Astrocyte of the hippocampus (primary cell): ENCODE data around the gene FPR1.
A peak's percentile ranks its signal among the peaks of the same experiment; 100 is the strongest.
"Not testable (repeated sequence)": the region's sequence is repeated elsewhere in the genome, so short reads cannot be mapped to it uniquely, and the experiment has no call there.

Experiments used
- DNase-seq: peaks from one replicate; pipeline ENCODE4 v3.0.0; 2011; ENCODE audit warnings: low read depth, low spot score

The FPR1 gene

DNA sequence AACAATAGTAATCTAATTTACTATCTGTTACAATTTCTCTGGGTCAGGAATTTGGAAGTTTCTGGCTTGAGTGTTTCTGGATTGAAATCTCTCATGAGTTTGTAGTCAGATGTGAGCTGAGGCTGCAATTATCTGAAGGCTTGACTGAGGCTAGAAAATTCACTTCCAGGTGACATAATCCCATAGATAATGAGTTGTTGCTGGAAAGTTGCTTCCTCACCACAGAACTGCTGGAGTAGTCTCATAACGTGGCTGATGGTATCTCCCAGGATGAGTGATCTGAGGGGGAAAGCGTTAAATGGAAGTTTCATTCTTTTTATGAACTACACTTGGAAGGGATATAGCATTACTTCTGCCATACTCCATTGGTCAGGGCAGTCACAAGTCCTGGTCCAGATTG lies 28.0 kb upstream of the FPR1 start:
- DNase-seq: no peak

DNA sequence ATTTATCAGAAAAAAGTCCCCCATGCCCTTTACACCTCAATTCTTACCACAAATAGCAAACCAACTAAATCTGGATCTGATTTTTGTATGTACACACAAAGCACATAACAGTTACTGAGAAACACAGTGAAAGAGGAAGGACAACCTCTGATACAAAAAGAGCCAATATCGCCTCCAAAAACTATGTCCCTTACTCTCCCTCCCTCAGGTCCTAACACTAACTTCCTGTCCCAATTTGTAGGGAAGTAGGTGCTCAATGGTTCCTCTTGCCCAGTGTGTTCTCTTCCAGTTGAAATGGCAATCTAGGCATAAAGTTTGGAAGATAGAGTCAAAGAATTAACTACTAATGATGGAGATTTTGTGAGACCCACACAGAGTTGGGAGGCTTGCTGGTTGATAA lies 27.5 kb upstream of the FPR1 start:
- no peak for DNase-seq

DNA sequence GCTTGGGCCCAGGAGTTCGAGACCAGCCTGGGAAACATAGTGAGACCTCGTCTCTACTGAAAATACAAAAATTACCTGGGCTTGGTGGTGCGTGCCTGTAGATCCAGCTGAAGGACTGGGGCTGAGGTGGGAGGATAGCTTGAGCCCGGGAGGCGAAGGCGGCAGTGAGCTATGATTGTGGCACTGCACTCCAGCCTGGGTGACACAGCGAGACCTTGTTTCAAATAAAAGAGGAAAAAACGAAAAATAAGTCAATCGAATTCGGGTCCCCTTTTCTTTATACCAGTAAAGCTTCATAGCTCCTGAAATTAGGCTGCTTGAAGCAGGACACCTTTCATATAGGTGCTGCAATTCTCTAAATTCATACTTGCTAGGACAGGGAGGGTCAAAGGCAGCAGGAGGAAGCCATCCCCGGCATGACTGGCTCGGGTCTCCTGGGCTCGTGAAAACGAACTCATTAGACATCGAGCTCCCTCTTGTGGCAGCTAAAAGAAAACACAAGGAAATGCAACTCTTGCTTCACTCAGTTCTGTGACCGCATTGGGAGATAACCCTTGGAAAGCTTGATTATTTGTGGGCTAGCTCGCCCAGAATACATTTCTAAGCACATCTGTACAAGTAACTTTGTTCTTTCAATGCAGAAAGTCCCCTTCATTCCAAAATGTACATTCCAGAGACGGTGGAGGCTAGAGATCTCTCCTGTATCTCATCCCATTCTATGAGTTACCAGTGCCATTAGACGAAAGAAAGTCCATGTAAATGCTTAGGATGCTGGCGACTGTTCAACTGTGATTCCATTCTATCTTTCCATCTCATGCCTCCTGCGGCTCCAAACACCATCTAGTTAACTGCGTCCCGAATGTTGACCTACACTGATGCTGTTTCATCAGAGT lies 26.1 kb upstream of the FPR1 start:
- peak; percentile 88 for DNase-seq

DNA sequence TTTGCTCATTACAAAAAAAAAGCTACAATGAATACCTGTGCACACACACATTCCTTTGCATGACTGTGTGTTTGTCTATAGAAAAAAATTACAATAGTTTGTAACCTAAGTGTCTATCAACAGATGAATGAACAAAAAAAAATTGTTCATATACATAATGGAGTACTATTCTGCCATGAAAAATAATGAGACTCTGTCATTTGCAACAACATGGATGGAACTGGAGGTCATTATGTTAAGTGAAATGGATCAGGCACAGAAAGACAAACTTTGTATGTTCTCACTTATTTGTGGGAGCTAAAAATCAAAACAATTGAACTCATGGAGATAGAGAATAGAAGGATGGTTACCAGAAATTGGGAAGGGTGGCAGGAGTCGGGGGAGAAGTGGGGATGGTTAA lies 24.9 kb upstream of the FPR1 start:
- not testable (repeated sequence) for DNase-seq

DNA sequence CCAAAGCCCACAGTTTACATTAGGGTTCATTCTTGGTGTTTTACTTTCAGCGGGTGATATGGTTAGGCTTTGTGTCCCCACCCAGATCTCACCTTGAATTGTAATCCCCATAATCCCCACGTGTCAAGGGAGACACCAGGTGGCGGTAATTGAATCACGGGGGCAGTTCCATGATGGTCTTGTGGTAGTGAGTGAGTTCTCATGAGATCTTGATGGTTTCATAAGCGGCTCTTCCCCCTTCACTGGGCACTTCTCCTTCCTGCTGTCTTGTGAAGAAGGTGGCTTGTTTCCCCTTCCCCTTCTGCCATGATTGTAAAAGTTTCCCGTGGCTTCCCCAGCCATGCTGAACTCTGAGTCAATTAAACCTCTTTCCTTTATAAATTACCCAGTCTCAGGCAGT lies 21.3 kb upstream of the FPR1 start:
- no peak for DNase-seq

DNA sequence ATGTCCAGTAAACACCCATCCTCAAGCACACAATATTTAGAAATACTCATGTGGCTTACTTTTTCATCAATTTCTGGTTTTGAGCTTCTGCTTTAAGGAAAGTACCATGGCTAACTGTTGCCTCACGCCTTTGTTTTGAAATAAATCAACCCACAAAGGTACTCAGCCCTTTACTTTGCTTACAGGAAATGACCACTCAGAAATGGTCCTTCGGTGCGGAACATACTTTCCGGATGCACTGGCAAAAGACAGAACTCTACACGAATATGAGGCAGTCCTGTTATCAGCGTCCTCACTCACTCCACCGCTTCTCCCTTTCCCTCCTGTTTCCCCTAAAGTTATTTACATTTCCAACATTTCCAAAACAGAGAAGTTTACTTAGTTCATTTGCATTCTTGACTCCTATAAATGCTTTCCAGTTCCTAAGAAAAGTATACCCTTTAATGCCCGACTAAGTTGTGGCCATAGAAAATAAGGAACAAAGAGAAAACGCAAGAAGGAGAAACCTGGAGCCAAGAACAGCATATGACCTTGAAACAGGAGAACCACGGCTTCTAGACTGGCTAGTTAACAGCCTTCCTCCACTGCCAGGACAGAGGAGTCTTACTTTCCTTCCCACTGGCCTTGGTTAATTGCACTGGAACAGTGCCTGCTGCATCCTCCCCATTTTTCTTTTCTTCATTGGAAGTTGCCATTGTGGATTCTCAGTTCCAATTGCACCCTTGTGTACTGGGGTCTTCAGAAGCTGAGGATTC lies 19.9 kb upstream of the FPR1 start:
- no peak for DNase-seq

DNA sequence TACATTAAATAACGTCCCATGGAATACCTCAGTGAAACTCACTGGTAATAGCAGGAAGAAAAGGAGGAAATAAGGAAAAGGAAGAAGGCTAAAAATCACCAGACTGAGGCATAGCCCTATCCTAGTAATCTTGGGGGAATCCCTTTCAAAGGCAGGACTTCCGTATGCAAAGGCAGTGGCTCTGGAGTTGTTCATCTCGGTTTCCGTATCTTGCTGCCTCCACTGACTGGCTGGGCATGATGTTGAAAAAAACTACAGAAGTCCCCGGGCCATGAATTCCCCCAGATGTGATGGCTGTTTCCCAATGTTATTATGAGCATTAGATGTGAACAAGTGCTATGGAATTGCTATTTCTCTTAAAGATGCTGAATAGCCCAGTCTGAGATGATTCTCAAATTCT lies 14.8 kb upstream of the FPR1 start:
- DNase-seq: no peak

DNA sequence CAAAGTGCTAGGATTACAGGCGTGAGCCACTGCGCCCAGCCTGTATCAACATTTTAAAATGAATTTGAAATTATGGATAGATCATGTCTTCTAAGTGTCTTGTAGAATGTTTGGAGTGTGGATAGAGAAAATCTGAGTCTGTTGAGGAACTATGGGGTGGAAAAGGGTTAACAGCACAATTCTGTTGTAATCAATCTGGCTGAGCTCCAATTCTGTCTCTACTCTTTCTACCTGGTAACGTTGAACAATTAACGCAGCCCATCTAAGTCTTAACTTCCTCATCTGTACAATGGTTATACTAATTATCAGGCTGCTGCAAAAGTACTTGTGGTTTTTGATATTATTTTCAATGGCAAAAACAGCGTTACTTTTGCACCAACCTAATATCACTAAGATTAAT lies 13.4 kb upstream of the FPR1 start:
- no peak for DNase-seq

DNA sequence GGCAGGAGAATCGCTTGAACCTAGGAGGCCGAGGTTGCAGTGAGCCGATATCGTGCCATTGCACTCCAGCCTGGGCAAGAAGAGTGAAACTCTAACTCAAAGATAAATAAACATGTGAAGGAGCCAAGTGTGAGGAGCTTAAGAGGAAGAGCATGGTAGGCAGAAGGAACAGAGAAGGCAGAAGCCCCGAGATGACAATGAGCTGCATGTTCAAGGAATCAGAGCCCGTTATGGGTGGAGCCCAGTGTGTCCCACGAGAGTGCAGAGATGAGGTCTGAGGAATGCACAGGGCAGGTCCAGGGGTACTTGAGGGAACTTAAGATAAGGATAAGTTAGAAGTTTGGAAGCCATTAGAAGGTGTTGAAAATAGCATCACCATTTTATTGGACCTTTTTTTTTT lies 10.0 kb upstream of the FPR1 start:
- no peak for DNase-seq

DNA sequence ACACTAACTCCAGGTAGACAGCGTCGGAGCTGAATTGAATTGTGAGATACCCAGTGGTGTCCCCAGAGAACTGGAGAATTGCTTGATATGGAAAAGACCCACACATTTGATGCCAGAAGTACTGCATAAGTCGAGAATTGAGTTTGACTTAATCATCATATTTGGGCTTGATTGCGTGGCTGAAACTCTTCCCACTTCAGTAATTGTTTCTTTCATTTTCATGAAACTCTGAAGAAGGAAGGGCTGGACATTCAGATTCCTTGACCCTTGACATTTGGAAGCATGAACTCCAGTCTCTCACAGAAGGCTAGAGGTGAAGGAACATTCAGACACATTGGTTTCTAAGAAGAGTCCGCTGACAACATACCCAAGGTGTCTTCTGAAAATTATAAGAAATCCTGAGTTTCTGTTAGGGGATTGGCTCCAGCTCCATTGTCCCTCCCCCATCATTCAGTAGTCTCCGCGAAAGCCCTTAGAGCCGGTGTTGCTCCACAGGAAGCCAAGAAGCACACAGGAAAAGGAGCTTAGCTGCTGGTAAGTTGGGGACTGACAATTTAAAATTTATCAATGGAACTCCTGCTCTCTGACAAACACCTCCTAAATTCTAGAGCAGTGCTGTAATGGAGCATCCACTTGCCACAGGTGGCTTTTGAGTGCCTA lies 9.1 kb upstream of the FPR1 start, which contains the start of gene FPR2:
Gene FPR2, plus strand, starts transcription at position 484 of the 660 bp plus-strand sequence. CDS start 7,479 bp downstream, outside the sequence.
- DNase-seq: no peak

DNA sequence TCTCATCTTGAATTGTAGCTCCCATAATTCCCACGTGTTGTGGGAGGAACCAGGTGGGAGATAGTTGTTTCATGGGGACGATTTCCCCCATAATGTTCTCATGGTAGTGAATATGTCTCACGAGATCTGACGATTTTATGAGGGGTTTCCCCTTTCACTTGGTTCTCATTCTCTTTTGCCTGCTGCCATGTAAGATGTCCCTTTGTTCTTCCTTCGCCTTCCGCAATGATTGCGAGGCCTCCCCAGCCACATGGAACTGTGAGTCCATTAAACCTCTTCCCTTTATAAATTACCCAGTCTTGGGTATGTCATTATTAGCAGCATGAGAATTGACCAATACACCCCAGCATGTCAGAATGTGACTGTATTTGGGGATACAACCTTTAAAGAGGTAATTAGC lies 3.9 kb upstream of the FPR1 start:
- no peak for DNase-seq

DNA sequence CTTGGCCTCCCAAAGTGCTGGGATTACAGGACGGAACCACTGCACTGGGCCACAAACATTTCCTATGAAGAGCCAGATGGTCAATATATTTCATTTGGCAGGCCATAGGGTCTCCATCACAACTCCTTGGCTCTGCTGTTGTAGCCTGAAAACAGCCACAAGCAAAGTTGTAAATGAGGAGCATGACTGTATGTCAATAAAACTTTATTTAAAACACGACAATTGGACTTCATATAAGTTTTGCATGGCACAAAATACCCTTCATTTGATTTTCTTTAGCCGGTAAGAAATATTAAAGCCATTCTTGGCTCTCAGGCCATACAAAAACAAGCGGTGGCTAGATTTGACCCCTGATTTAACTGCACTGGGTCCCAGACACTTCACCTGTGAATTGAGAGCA lies 3.1 kb upstream of the FPR1 start:
- DNase-seq: no peak

DNA sequence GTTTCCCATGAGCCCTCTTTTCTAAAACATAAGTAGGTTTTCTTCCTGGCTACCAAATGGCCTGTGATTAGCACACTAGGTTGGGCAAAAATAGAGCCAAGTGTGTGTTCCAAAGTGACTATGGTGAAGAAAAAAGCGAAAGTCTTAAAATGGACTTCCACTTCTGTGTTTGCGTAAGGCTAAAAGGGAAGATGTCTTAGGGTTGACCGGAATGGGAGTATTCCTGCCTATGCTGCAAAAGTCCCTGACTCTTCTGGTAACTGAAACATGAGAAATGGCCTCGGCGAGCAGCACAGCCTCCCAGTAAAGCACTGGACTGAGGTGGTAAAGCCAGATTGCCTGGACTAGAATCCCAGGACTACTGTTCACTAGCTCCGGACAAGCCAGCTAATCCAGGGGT lies 2.4 kb upstream of the FPR1 start:
- no peak for DNase-seq

DNA sequence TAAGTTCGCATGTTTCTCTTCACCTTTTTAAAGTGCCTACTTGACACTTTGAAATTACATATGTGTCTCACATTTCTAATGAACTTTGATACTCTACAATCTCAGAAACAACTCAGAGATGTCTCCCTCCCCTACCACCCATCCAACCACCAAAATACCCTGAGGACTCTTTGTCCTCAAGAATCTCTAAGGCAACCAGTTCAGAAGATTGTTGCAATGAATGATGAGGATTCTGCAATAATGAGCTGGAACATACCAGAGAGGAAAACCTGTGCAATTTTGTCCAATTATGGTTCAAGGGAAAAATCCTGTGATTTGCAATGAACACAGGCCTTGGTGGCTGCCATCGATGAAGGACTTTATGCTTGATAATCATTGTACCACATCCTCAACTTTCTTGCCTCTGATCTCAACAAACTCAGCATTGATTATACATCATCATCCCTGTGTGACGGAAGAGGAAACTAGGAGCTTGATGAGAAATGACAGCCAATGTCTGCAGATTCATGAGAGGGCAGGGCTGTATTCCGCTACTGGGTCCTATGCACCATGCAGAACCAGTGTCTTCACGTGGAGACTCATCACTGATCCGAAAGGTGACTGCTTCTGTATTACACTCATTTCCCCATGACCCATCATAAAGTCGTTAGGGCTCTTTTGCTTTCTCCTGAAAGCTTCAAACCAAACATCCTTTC lies 1.1 kb downstream of the FPR1 start:
- peak; percentile 3 for DNase-seq

DNA sequence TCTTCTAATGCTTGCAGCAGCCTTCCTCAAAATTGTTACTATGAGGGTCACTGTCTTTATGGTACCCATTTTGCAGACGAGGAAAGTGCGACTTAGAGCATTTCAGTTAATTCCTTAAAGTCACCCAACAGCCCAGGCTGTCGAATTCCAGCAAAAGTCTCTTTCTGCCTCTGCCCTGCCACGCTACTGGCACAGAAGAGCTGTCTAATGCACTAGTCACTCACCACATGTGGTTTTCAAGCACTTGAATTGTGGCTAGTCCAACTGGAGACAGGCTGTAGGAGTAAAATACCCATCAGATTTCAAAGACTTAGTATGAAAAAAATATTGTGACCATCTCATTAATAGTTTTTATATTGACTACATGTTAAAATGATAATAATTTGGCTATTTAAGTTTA lies 1.7 kb downstream of the FPR1 start:
- DNase-seq: peak; percentile 31

DNA sequence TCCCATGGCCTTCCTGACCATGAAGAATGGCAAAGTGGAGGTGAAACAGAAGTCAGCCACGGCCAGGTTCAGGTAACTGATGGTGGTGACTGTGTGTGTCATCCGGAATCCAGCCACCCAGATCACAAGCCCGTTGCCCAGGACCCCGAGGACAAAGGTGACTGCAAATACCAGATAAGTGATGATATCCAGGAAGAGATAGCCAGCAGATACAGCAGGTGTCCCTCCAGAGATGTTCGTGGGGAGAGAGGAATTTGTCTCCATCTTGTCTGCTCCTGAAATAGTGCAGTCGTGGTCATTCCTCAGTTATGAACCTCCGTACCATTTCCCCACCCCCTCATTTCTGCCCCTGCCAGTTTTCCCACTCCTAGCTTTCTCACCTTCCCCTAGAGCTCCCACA lies 4.9 kb downstream of the FPR1 start:
- DNase-seq: no peak

DNA sequence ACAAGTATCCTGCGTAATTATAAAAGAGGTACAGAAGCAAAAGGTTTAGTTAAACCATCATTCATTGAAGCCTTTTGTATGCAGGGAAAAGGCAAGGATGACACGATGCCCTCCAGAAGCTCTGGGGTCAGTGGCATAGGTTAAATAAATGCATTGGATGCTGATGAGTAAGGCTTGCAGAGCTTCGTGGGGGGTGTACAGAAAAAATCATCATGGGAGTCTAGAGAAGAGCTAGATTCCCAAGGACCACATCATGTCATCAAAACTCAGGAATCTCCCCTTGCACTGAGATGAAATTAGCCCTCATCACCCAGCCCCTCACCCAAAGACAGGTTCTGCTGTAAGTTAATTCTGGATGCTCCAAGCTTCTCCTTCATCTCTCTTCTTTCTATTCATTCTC lies 8.3 kb downstream of the FPR1 start:
- no peak for DNase-seq

DNA sequence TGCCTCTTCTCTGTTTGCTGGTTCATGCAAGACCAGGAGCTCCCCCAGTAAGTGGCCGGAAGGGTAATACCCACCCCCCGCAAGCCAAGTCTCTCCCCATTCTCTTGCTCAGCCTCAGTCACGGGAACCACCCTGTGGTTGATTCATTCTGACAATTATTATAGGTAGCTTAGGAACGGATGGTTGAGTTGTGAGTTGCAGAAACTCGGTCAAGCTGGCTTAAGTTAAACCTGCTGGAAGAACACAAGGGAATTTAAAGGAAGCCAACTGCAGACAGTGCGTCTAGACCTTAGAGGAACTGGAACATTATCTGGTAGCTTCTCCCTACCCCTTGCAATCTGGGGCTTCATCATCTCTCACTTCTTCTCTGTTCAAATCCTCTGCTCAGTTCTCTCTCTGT lies 8.9 kb downstream of the FPR1 start:
- DNase-seq: no peak

DNA sequence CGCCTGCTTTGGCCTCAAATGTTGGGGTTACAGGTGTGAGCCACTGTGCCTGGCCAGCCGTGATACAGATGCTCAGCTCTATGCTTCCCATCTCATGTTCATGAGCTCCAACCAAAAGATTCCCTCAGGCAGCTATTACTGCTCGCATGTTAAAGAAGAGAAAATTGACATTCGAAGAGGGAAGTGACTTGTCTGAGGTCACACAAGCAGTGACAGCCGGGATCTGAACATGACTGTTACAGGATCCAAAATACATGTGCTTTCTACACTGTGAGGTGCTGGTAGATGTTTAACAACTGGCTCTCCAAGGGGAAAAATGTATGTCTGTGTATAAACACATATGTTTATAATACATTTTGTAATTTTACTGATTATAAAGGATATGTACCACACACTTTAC lies 11.3 kb downstream of the FPR1 start:
- DNase-seq: no peak

DNA sequence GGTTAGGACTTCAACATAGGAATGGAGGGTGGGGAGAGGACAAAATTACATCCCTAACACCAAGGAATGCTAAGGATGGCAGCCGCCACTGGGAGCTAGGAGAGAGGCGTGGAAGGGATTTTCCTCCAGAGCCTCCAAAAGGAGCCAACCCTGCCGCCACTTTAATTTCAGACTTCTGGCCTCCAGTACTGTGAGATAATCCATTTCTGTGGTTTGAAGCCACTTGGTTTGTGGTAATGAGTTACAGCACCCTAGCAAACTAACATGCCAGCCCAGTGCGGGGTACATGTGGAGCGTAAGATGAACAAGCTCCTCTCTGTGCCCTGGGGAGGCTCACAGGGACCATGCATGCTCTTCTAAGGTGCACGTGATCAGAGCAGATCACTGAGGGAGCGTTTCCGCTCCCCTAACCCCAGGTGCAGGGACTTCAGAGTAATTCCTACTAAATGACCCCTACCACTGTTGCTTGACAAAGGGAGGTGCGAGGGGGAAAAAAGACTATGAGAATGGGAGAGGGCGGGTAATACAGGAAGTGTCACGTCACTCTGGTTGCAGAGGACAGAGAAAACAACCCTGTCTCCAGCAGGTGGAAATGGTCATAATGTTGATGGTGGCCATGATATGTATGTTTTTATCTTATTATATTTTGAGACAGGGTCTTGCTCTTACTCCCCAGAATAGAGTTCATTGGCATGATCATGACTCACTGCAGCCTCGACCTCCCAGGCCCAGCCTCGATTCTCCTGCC lies 12.0 kb downstream of the FPR1 start:
- no peak for DNase-seq

DNA sequence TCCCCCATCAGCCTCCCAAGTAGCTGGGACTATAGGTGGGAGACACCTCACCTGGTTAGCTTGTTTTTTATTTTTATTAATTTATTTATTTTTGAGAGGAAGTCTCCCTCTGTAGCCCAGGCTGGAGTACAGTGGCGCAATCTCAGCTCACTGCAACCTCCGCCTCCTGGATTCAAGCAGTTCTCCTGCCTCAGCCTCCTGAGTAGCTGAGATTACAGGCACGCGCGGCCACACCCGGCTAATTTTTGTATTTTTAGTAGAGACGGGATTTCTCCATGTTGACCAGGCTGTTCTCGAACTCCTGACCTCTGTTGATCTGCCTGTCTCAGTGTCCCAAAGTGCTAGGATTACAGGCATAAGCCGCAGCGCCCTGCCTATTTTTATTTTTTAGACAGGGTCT lies 13.2 kb downstream of the FPR1 start:
- DNase-seq: not testable (repeated sequence)
